ENCODE measurements around the gene CDK14.

- TF ChIP-seq POLR2A (IDR thresholded peaks at IDR 0.05), result no peak
- TF ChIP-seq CTCF (IDR thresholded peaks at IDR 0.05), result no peak
Measured at GRCh38 chr7:91019686-91020385, 423.7 kb downstream of the CDK14 start.

Data from esophagus squamous epithelium (tissue), 4 donors.